ENCODE measurements around the gene CD52.
"Not testable (repeated sequence)": the region's sequence is repeated elsewhere in the genome, so short reads cannot be mapped to it uniquely, and the experiment has no call there.

- TF ChIP-seq, protein P1, sequence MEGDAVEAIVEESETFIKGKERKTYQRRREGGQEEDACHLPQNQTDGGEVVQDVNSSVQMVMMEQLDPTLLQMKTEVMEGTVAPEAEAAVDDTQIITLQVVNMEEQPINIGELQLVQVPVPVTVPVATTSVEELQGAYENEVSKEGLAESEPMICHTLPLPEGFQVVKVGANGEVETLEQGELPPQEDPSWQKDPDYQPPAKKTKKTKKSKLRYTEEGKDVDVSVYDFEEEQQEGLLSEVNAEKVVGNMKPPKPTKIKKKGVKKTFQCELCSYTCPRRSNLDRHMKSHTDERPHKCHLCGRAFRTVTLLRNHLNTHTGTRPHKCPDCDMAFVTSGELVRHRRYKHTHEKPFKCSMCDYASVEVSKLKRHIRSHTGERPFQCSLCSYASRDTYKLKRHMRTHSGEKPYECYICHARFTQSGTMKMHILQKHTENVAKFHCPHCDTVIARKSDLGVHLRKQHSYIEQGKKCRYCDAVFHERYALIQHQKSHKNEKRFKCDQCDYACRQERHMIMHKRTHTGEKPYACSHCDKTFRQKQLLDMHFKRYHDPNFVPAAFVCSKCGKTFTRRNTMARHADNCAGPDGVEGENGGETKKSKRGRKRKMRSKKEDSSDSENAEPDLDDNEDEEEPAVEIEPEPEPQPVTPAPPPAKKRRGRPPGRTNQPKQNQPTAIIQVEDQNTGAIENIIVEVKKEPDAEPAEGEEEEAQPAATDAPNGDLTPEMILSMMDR (IDR thresholded peaks at IDR 0.05) = not testable (repeated sequence)
- TF ChIP-seq POLR2A (IDR thresholded peaks at IDR 0.05) = not testable (repeated sequence)
Observed at GRCh38 chr1:26292735-26293134, 25.0 kb upstream of the CD52 start.
